ENCODE measurements around the gene CD164.
"Not testable (repeated sequence)": the region's sequence is repeated elsewhere in the genome, so short reads cannot be mapped to it uniquely, and the experiment has no call there.

CD164 gene

GRCh38 chr6:109340811-109341210 is 41.5 kb downstream of the CD164 start:
- no peak for DNase-seq

- no peak for DNase-seq
These were observed 42.2 kb downstream of the CD164 start for GRCh38 chr6:109339906-109340678.

- DNase-seq = no peak
These were observed 45.9 kb downstream of the CD164 start for GRCh38 chr6:109336221-109336961.

GRCh38 chr6:109333870-109334269 is 48.4 kb downstream of the CD164 start:
- not testable (repeated sequence) for DNase-seq

- DNase-seq = no peak
These were observed 49.5 kb downstream of the CD164 start for GRCh38 chr6:109332748-109333147.

GRCh38 chr6:109331081-109331480 is 51.2 kb downstream of the CD164 start:
- no peak for DNase-seq

GRCh38 chr6:109330263-109330662 is 52.0 kb downstream of the CD164 start:
- no peak for DNase-seq

- no peak for DNase-seq
These were observed 53.6 kb downstream of the CD164 start for GRCh38 chr6:109328629-109329028.

GRCh38 chr6:109327959-109328358 is 54.3 kb downstream of the CD164 start:
- DNase-seq = no peak

- DNase-seq = no peak
These were observed 54.8 kb downstream of the CD164 start for GRCh38 chr6:109327491-109327890.

- no peak for DNase-seq
These were observed 55.9 kb downstream of the CD164 start for GRCh38 chr6:109326351-109326750.

- no peak for DNase-seq
These were observed 56.9 kb downstream of the CD164 start for GRCh38 chr6:109325400-109325801.

GRCh38 chr6:109323241-109323640 is 59.0 kb downstream of the CD164 start:
- DNase-seq = no peak

GRCh38 chr6:109322825-109323224 is 59.4 kb downstream of the CD164 start:
- DNase-seq = no peak

GRCh38 chr6:109321752-109322151 is 60.5 kb downstream of the CD164 start:
- no peak for DNase-seq

GRCh38 chr6:109320072-109320471 is 62.2 kb downstream of the CD164 start:
- no peak for DNase-seq

- no peak for DNase-seq
These were observed 63.9 kb downstream of the CD164 start for GRCh38 chr6:109318328-109318876.

- no peak for DNase-seq
These were observed 65.4 kb downstream of the CD164 start for GRCh38 chr6:109316909-109317308.
